Liver (tissue), 9 donors: Measurements from ENCODE around the gene ZDHHC22. TPM values are rescaled to one million over a fixed set of nuclear protein-coding genes. Genes with fewer than 3 reads are reported as not detected.

Experiments used
- DNase-seq: peaks from one replicate; pipeline ENCODE4 v3.0.0-alpha.2; 2017; ENCODE audit warnings: low spot score
- H3K27ac ChIP-seq, 2 donors: one replicate each; pipeline ENCODE4 v1.7.0; 2013; ENCODE audit warnings: inconsistent platforms in 2 of 2, low read length in 2 of 2, control low read depth in 1 of 2, low read depth in 1 of 2, mild to moderate bottlenecking in 1 of 2
- H3K27me3 ChIP-seq, 4 donors: one replicate each; pipeline versions ENCODE4 v1.6.1 to v1.7.0; 2013; ENCODE audit warnings: low read length in 3 of 4, inconsistent platforms in 1 of 4, mild to moderate bottlenecking in 1 of 4, moderate library complexity in 1 of 4; ENCODE audit not compliant: control insufficient read depth in 4 of 4, insufficient read depth in 4 of 4
- H3K36me3 ChIP-seq, 4 donors: one replicate each; pipeline versions ENCODE4 v1.6.1 to v1.7.0; 2013; ENCODE audit warnings: low read length in 3 of 4, mild to moderate bottlenecking in 3 of 4, low read depth in 1 of 4, moderate library complexity in 1 of 4; ENCODE audit not compliant: control insufficient read depth in 4 of 4, insufficient read depth in 3 of 4
- H3K4me1 ChIP-seq, 4 donors: one replicate each; pipeline versions ENCODE4 v1.6.1 to v1.7.0; 2013; ENCODE audit warnings: low read length in 3 of 4, mild to moderate bottlenecking in 3 of 4, moderate library complexity in 1 of 4; ENCODE audit not compliant: control insufficient read depth in 4 of 4, insufficient read depth in 4 of 4
- H3K4me3 ChIP-seq, 3 donors: one replicate each; pipeline versions ENCODE4 v1.6.1 to v1.7.0; 2013; ENCODE audit warnings: low read length in 3 of 3, control low read depth in 1 of 3, low read depth in 1 of 3, mild to moderate bottlenecking in 1 of 3
- H3K9ac ChIP-seq, 2 donors: one replicate each; pipeline ENCODE4 v1.7.0; 2013; ENCODE audit warnings: low read length in 2 of 2, mild to moderate bottlenecking in 2 of 2, moderate library complexity in 2 of 2, control low read depth in 1 of 2, low read depth in 1 of 2
- H3K9me3 ChIP-seq, 4 donors: one replicate each; pipeline versions ENCODE4 v1.6.1 to v1.7.0; 2013; ENCODE audit warnings: low read length in 3 of 4; ENCODE audit not compliant: control insufficient read depth in 4 of 4
- CTCF ChIP-seq: fragments of 150-350 bp; IDR thresholded peaks from 2 replicates; pipeline ENCODE4 v1.5.1; 2017; ENCODE audit warnings: improper control_type of control experiment, low read depth, low read length; ENCODE audit not compliant: missing input control
- EGR1 ChIP-seq, 2 donors: IDR thresholded peaks; 2 replicates each; pipeline ENCODE4 v1.6.1; 2016 to 2018; ENCODE audit warnings: antibody characterized with exemption in 2 of 2, low read depth in 2 of 2
- FOXA2 ChIP-seq: IDR thresholded peaks from 2 replicates; pipeline ENCODE4 v1.6.1; 2016; ENCODE audit warnings: antibody characterized with exemption
- GABPA ChIP-seq, 2 donors: IDR thresholded peaks in 1 of 2; conservative IDR thresholded peaks in 1 of 2; 2 replicates each; pipeline ENCODE4 v1.6.1; 2016; ENCODE audit warnings: antibody characterized with exemption in 2 of 2, mild to moderate bottlenecking in 1 of 2, moderate library complexity in 1 of 2
- HNF4A ChIP-seq, 2 donors: conservative IDR thresholded peaks; 2 replicates each; pipeline ENCODE4 v1.6.1; 2016; ENCODE audit warnings: antibody characterized with exemption in 2 of 2, mild to moderate bottlenecking in 2 of 2
- HNF4G ChIP-seq: IDR thresholded peaks from 2 replicates; pipeline ENCODE4 v1.6.1; 2016; ENCODE audit warnings: antibody characterized with exemption
- JUND ChIP-seq, 2 donors: IDR thresholded peaks; 2 replicates each; pipeline ENCODE4 v1.6.1; 2016; ENCODE audit warnings: antibody characterized with exemption in 2 of 2
- MAX ChIP-seq: IDR thresholded peaks from 2 replicates; pipeline ENCODE4 v1.6.1; 2016; ENCODE audit warnings: antibody characterized with exemption
- NR2F2 ChIP-seq: IDR thresholded peaks from 2 replicates; pipeline ENCODE4 v1.6.1; 2016; ENCODE audit warnings: antibody characterized with exemption
- RAD21 ChIP-seq, 2 donors: IDR thresholded peaks; 2 replicates each; pipeline ENCODE4 v1.6.1; 2016; ENCODE audit warnings: antibody characterized with exemption in 2 of 2, mild to moderate bottlenecking in 2 of 2
- REST ChIP-seq: IDR thresholded peaks from 2 replicates; pipeline ENCODE4 v1.6.1; 2016; ENCODE audit warnings: antibody characterized with exemption, mild to moderate bottlenecking
- RXRA ChIP-seq, 2 donors: IDR thresholded peaks; 2 replicates each; pipeline ENCODE4 v1.6.1; 2017 to 2018; ENCODE audit warnings: antibody characterized with exemption in 2 of 2, mild to moderate bottlenecking in 1 of 2
- SP1 ChIP-seq: IDR thresholded peaks from 2 replicates; pipeline ENCODE4 v1.6.1; 2018; ENCODE audit warnings: antibody characterized with exemption, mild to moderate bottlenecking
- TAF1 ChIP-seq: conservative IDR thresholded peaks from 2 replicates; pipeline ENCODE4 v1.6.1; 2016; ENCODE audit warnings: antibody characterized with exemption, mild to moderate bottlenecking
- YY1 ChIP-seq: IDR thresholded peaks from 2 replicates; pipeline ENCODE4 v1.6.1; 2016; ENCODE audit warnings: antibody characterized with exemption, mild to moderate bottlenecking
- WGBS: extraction: QIAGEN DNeasy Blood & Tissue Kit; methylation state at CpG from one replicate; pipeline ENCODE4 v1.1.7; 2013; 5-methylcytosine and 5-hydroxymethylcytosine counted together
- polyA plus RNA-seq, 2 donors: library from polyadenylated mRNA; stranded (reverse) in 1 of 2; unstranded in 1 of 2; fragments of 200-250 nt in 1 of 2; fragments of >200 nt in 1 of 2; fragmentation: Nextera tagmentation in 1 of 2; extraction: Ambion mirVana in 1 of 2; gene quantifications; one replicate each; pipeline versions ENCODE4 v1.2.1 to v1.2.3, GENCODE V29; 2013 to 2015
- total RNA-seq, 2 donors: library from RNA; depleted of rRNA; stranded (reverse); fragments of >200 nt; gene quantifications; one replicate each; pipeline ENCODE4 v1.2.3, GENCODE V29; 2014
- TF ChIP-seq, protein P1 (sequence below): IDR thresholded peaks from 2 replicates; pipeline ENCODE4 v1.6.1; 2016; ENCODE audit warnings: antibody characterized with exemption
- TF ChIP-seq, protein P2 (sequence below): IDR thresholded peaks from 2 replicates; pipeline ENCODE4 v1.6.1; 2016; ENCODE audit warnings: antibody characterized with exemption
- donor health status: healthy.
- donor health status: healthy.
- donor health status: healthy.
- donor health status: healthy.
- donor health status: healthy.

ZDHHC22 gene
- total and polyA plus RNA-seq, 4 donors, result not detected

- Histone ChIP-seq H3K9me3 (no peaks in the 10 kb centered on the region), H3K27me3 (peaks cover 0 to 5% (median 2%) of the 10 kb centered on the region in 4 donors), H3K4me3 (no peak overlapping the region), H3K36me3 (no peaks in the 10 kb centered on the region), H3K9ac (no peak overlapping the region), H3K4me1 (no peaks in the 10 kb centered on the region), H3K27ac (no peak overlapping the region)
- TF ChIP-seq CTCF (no peak), RAD21 (IDR thresholded peaks at IDR 0.05) (no peak), EGR1 (IDR thresholded peaks at IDR 0.05; ENCODE audit: low read depth in 2 of 2) (no peak), FOXA2 (no peak), RXRA (IDR thresholded peaks at IDR 0.05) (no peak), GABPA (IDR thresholded peaks at IDR 0.05 in 1 of 2, conservative IDR thresholded peaks at IDR 0.05 in 1 of 2) (no peak), MAX (no peak), TAF1 (no peak), REST (no peak), SP1 (no peak), JUND (IDR thresholded peaks at IDR 0.05) (no peak), HNF4G (no peak), YY1 (no peak)
- TF ChIP-seq, protein P1, sequence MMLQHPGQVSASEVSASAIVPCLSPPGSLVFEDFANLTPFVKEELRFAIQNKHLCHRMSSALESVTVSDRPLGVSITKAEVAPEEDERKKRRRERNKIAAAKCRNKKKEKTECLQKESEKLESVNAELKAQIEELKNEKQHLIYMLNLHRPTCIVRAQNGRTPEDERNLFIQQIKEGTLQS, result no peak
- 59% methylated on average over 2 of the region's 2 CpGs for WGBS
- no peak for DNase-seq
Observed at GRCh38 chr14:77131206-77131605, 10.4 kb downstream of the ZDHHC22 start.

DNA sequence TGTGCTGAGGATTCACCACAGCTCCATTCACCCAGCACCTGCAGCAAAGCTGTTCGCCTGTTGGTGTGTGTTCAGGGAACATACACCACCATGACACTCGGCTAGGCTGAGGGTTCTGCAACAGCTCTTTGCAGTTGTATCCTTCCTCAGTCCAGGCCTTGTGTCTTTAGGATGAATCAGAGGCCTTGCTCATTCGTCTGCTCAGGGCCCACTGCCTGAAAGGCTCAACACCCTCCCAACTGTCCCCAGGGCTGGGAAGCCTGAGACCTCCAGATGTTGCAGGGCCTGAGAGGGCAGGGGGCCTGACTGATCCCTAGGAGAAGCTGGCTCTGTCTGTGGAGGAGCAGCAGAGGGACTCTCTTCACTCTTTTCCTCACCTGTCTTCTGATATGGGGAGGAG lies 11.2 kb downstream of the ZDHHC22 start:
- Histone ChIP-seq H3K4me1 (peaks cover 0 to 8% (median 2%) of the 10 kb centered on the region in 4 donors), H3K9ac (no peak overlapping the region), H3K27me3 (peaks cover 0 to 5% (median 2%) of the 10 kb centered on the region in 4 donors), H3K27ac (no peak overlapping the region), H3K9me3 (no peaks in the 10 kb centered on the region), H3K4me3 (no peak overlapping the region), H3K36me3 (no peaks in the 10 kb centered on the region)
- 72% methylated on average over 3 of the region's 3 CpGs for WGBS
- DNase-seq, result no peak
- TF ChIP-seq CTCF (no peak), REST (no peak), NR2F2 (no peak), YY1 (no peak), GABPA (IDR thresholded peaks at IDR 0.05 in 1 of 2, conservative IDR thresholded peaks at IDR 0.05 in 1 of 2) (no peak), EGR1 (IDR thresholded peaks at IDR 0.05; ENCODE audit: low read depth in 2 of 2) (no peak), RXRA (IDR thresholded peaks at IDR 0.05) (no peak), HNF4A (conservative IDR thresholded peaks at IDR 0.05) (no peak), FOXA2 (no peak), HNF4G (no peak), TAF1 (no peak), SP1 (no peak)
- TF ChIP-seq, protein P2, sequence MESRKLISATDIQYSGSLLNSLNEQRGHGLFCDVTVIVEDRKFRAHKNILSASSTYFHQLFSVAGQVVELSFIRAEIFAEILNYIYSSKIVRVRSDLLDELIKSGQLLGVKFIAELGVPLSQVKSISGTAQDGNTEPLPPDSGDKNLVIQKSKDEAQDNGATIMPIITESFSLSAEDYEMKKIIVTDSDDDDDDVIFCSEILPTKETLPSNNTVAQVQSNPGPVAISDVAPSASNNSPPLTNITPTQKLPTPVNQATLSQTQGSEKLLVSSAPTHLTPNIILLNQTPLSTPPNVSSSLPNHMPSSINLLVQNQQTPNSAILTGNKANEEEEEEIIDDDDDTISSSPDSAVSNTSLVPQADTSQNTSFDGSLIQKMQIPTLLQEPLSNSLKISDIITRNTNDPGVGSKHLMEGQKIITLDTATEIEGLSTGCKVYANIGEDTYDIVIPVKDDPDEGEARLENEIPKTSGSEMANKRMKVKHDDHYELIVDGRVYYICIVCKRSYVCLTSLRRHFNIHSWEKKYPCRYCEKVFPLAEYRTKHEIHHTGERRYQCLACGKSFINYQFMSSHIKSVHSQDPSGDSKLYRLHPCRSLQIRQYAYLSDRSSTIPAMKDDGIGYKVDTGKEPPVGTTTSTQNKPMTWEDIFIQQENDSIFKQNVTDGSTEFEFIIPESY, result no peak
- TF ChIP-seq, protein P1, result no peak
